ENCODE measurements around the gene KAZN. TPM values are rescaled to one million over a fixed set of nuclear protein-coding genes. Genes with fewer than 3 reads are reported as not detected.

Gene KAZN
- polyA plus RNA-seq, 1 donor from 2014 or later = 20.6 TPM

- no peaks in the 10 kb centered on the region for H3K36me3 ChIP-seq (ENCODE audit: insufficient read depth, low read length)
- H3K4me2 ChIP-seq (ENCODE audit: low read length) = no peak overlapping the region
- no peaks in the 10 kb centered on the region for H3K9me3 ChIP-seq (ENCODE audit: low read length)
- no peaks in the 10 kb centered on the region for H3K9me2 ChIP-seq (ENCODE audit: insufficient read depth, low read length)
- no peaks in the 10 kb centered on the region for H3F3A ChIP-seq (ENCODE audit: insufficient read depth, low read length, poor library complexity, severe bottlenecking)
- TF ChIP-seq RAD21 (conservative IDR thresholded peaks at IDR 0.05) (no peak), MXI1 (conservative IDR thresholded peaks at IDR 0.05; ENCODE audit: poor library complexity, severe bottlenecking) (no peak), SMC3 (conservative IDR thresholded peaks at IDR 0.05; ENCODE audit: poor library complexity) (no peak), EP300 (conservative IDR thresholded peaks at IDR 0.05; ENCODE audit: poor library complexity, severe bottlenecking) (no peak), CTCF (IDR thresholded peaks at IDR 0.05; ENCODE audit: poor library complexity, severe bottlenecking) (no peak), EZH2 (IDR thresholded peaks at IDR 0.05; ENCODE audit: borderline replicate concordance, insufficient read depth, low read length, poor library complexity, severe bottlenecking) (no peak), TAF1 (IDR thresholded peaks at IDR 0.05; ENCODE audit: low read depth) (no peak), REST (IDR thresholded peaks at IDR 0.05; ENCODE audit: borderline replicate concordance) (no peak), POLR2AphosphoS5 (IDR thresholded peaks at IDR 0.05) (no peak)
- no peak overlapping the region for H2AFZ ChIP-seq (ENCODE audit: low read depth, low read length)
- no peaks in the 10 kb centered on the region for H4K20me1 ChIP-seq (ENCODE audit: insufficient read depth)
- H3K27me3 ChIP-seq (ENCODE audit: insufficient read depth, low read depth, low read length) = no peaks in the 10 kb centered on the region
- no peak overlapping the region for H3K27ac ChIP-seq (ENCODE audit: low read length)
- no peaks in the 10 kb centered on the region for H3K79me2 ChIP-seq (replicated peaks; ENCODE audit: insufficient read depth, low read length)
- no peak overlapping the region for H3K9ac ChIP-seq (ENCODE audit: low read length)
- H3K4me3 ChIP-seq (ENCODE audit: low read length) = no peak overlapping the region
Measured at GRCh38 chr1:14849038-14849437, 250.6 kb downstream of the KAZN start.

GRCh38 chr1:14850563-14850962 lies 252.1 kb downstream of the KAZN start:
- no peaks in the 10 kb centered on the region for H3K9me3 ChIP-seq (ENCODE audit: low read length)
- H3K79me2 ChIP-seq (replicated peaks; ENCODE audit: insufficient read depth, low read length) = no peaks in the 10 kb centered on the region
- no peaks in the 10 kb centered on the region for H3K27me3 ChIP-seq (ENCODE audit: insufficient read depth, low read depth, low read length)
- H3K4me2 ChIP-seq (ENCODE audit: low read length) = no peak overlapping the region
- no peaks in the 10 kb centered on the region for H3F3A ChIP-seq (ENCODE audit: insufficient read depth, low read length, poor library complexity, severe bottlenecking)
- H3K36me3 ChIP-seq (ENCODE audit: insufficient read depth, low read length) = no peaks in the 10 kb centered on the region
- H2AFZ ChIP-seq (ENCODE audit: low read depth, low read length) = no peak overlapping the region
- no peak for TF ChIP-seq EP300 (conservative IDR thresholded peaks at IDR 0.05; ENCODE audit: poor library complexity, severe bottlenecking)
- TF ChIP-seq CTCF (IDR thresholded peaks at IDR 0.05; ENCODE audit: poor library complexity, severe bottlenecking) = no peak
- no peak for TF ChIP-seq MXI1 (conservative IDR thresholded peaks at IDR 0.05; ENCODE audit: poor library complexity, severe bottlenecking)
- TF ChIP-seq SMC3 (conservative IDR thresholded peaks at IDR 0.05; ENCODE audit: poor library complexity) = peak; percentile 20
- H3K27ac ChIP-seq (ENCODE audit: low read length) = no peak overlapping the region
- H4K20me1 ChIP-seq (ENCODE audit: insufficient read depth) = no peaks in the 10 kb centered on the region
- no peaks in the 10 kb centered on the region for H3K9me2 ChIP-seq (ENCODE audit: insufficient read depth, low read length)
- no peak overlapping the region for H3K9ac ChIP-seq (ENCODE audit: low read length)
- H3K4me3 ChIP-seq (ENCODE audit: low read length) = no peak overlapping the region
